Activated T-cell treated with anti-CD3 and anti-CD28 coated beads, Interleukin-2, amount 50 U/mL, for 72 hours (primary cell): ENCODE results near the gene PPP1R3E. TPM values are rescaled to one million over a fixed set of nuclear protein-coding genes. Genes with fewer than 3 reads are reported as not detected.
"Not testable (repeated sequence)": the region's sequence is repeated elsewhere in the genome, so short reads cannot be mapped to it uniquely, and the experiment has no call there.

Experiments used
- ATAC-seq, 2 donors: fragments of 150-1000 bp; cut with Tn5 transposase; replicated peaks in 1 of 2; 2 replicates each; pipeline ENCODE4 v1.10.0; 2021; ENCODE audit warnings: moderate library complexity in 2 of 2, mild to moderate bottlenecking in 1 of 2
- DNase-seq, 2 donors: peaks; one replicate each; pipeline ENCODE4 v3.0.0; 2021 to 2022; ENCODE audit warnings: mixed read lengths in 1 of 2
- H3K27ac Mint-ChIP-seq: one replicate; pipeline ENCODE4 v1.8.0; 2022; ENCODE audit warnings: mild to moderate bottlenecking, moderate library complexity, mixed read lengths
- H3K27me3 Mint-ChIP-seq: one replicate; pipeline ENCODE4 v1.8.0; 2022; ENCODE audit warnings: low read depth, mixed read lengths
- H3K36me3 Mint-ChIP-seq, 2 donors: one replicate each; pipeline ENCODE4 v1.8.0; 2022; ENCODE audit warnings: mixed read lengths in 2 of 2, mild to moderate bottlenecking in 1 of 2; ENCODE audit not compliant: insufficient read depth in 2 of 2
- H3K4me1 Mint-ChIP-seq: one replicate; pipeline ENCODE4 v1.8.0; 2022; ENCODE audit warnings: low read depth, mixed read lengths
- H3K4me3 Mint-ChIP-seq, 2 donors: one replicate each; pipeline ENCODE4 v1.8.0; 2022; ENCODE audit warnings: mild to moderate bottlenecking in 2 of 2, mixed read lengths in 2 of 2, moderate library complexity in 2 of 2
- H3K9me3 Mint-ChIP-seq, 2 donors: one replicate each; pipeline ENCODE4 v1.8.0; 2022; ENCODE audit warnings: mixed read lengths in 2 of 2
- total RNA-seq, 2 donors: library from RNA; stranded (reverse); gene quantifications; one replicate each; pipeline ENCODE4 v1.2.3, GENCODE V29; 2022

The PPP1R3E gene
- total RNA-seq, 2 donors from 2014 or later = 30.2 to 37.4 TPM

- H3K27ac Mint-ChIP-seq = no peak overlapping the region
- ATAC-seq (peak; percentile 75 to 82), DNase-seq (peak; percentile 66 to 70)
- H3K27me3 Mint-ChIP-seq = no peaks in the 10 kb centered on the region
- no peak overlapping the region for H3K4me3 Mint-ChIP-seq
- H3K9me3 Mint-ChIP-seq = no peaks in the 10 kb centered on the region
- peaks cover 4% of the 10 kb centered on the region in 2 donors for H3K36me3 Mint-ChIP-seq
- peaks cover 13% of the 10 kb centered on the region for H3K4me1 Mint-ChIP-seq
Measured at GRCh38 chr14:23327947-23328744, 25.5 kb upstream of the PPP1R3E start.

DNA sequence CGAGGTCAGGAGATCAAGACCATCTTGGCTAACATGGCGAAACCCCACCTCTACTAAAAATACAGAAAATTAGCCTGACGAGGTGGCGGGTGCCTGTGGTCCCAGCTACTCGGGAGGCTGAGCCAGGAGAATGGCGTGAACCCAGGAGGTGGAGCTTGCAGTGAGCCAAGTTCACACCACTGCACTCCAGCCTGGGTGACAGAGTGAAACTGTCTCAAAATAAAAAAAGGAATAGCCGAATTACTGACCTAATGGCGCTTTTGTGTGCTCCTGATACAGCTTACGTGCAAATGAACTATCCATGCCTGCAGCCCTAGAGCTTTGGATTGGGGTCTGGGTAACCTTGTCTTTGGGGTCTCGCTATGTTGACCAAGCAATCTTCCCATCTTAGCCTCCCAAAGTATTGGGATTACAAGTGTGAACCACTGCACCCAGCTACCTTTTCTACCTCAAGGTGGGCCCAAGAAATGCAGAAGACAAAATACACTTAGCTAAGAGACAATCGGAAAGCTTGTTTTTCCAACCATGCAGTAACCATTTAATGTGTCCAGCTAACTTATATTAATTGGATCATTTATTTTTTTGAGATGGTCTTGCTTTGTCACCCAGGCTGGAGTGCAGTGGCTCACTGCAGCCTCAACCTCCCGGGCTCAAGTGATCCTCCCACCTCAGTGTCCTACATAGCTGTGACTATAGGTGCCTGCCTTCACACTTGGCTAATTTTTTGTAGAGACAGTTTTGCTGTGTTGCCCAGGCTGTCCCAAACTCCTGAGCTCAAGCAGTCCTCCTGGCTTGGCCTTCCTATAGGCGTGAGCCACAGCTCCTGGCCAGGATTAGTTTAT lies 24.1 kb upstream of the PPP1R3E start:
- no peaks in the 10 kb centered on the region for H3K27me3 Mint-ChIP-seq
- DNase-seq (no peak), ATAC-seq (no peak)
- H3K27ac Mint-ChIP-seq = no peak overlapping the region
- H3K36me3 Mint-ChIP-seq = peaks cover 9 to 14% of the 10 kb centered on the region in 2 donors
- no peak overlapping the region for H3K4me3 Mint-ChIP-seq
- H3K4me1 Mint-ChIP-seq = peaks cover 22% of the 10 kb centered on the region
- no peaks in the 10 kb centered on the region for H3K9me3 Mint-ChIP-seq

DNA sequence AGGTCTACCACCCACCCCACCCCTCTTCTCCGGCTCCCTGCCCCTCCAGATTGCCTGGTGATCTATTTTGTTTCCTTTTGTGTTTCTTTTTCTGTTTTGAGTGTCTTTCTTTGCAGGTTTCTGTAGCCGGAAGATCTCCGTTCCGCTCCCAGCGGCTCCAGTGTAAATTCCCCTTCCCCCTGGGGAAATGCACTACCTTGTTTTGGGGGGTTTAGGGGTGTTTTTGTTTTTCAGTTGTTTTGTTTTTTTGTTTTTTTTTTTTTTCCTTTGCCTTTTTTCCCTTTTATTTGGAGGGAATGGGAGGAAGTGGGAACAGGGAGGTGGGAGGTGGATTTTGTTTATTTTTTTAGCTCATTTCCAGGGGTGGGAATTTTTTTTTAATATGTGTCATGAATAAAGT lies 23.1 kb upstream of the PPP1R3E start:
- not testable (repeated sequence) for DNase-seq, H3K27ac Mint-ChIP-seq, H3K9me3 Mint-ChIP-seq, H3K27me3 Mint-ChIP-seq, H3K4me3 Mint-ChIP-seq, ATAC-seq
- peaks cover 9 to 14% of the 10 kb centered on the region in 2 donors for H3K36me3 Mint-ChIP-seq
- peaks cover 22% of the 10 kb centered on the region for H3K4me1 Mint-ChIP-seq

DNA sequence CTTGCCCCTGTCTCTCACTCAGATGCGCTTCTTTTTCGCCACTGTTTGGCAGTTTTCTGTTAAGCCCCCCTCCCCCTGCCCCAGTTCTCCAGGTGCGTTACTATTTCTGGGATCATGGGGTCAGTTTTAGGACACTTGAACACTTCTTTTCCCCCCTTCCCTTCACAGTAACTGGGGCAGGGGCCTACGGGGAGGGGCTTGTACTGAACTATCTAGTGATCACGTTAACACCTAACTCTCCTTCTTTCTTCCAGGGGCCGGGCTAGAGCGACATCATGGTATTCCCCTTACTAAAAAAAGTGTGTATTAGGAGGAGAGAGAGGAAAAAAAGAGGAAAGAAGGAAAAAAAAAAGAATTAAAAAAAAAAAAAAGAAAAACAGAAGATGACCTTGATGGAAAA lies 22.3 kb upstream of the PPP1R3E start:
- Mint-ChIP-seq H3K27me3 (no peaks in the 10 kb centered on the region), H3K4me3 (no peak overlapping the region), H3K36me3 (peaks cover 12 to 14% of the 10 kb centered on the region in 2 donors), H3K27ac (no peak overlapping the region), H3K9me3 (no peaks in the 10 kb centered on the region), H3K4me1 (peaks cover 28% of the 10 kb centered on the region)
- DNase-seq (no peak), ATAC-seq (no peak)

GRCh38 chr14:23324455-23324846 lies 21.8 kb upstream of the PPP1R3E start:
- Mint-ChIP-seq H3K27ac (no peak overlapping the region), H3K4me1 (peaks cover 33% of the 10 kb centered on the region), H3K36me3 (peaks cover 12 to 14% of the 10 kb centered on the region in 2 donors), H3K27me3 (no peaks in the 10 kb centered on the region), H3K9me3 (peaks cover 0 to 2% of the 10 kb centered on the region in 2 donors), H3K4me3 (no peak overlapping the region)
- DNase-seq = no peak
- ATAC-seq = no peak

DNA sequence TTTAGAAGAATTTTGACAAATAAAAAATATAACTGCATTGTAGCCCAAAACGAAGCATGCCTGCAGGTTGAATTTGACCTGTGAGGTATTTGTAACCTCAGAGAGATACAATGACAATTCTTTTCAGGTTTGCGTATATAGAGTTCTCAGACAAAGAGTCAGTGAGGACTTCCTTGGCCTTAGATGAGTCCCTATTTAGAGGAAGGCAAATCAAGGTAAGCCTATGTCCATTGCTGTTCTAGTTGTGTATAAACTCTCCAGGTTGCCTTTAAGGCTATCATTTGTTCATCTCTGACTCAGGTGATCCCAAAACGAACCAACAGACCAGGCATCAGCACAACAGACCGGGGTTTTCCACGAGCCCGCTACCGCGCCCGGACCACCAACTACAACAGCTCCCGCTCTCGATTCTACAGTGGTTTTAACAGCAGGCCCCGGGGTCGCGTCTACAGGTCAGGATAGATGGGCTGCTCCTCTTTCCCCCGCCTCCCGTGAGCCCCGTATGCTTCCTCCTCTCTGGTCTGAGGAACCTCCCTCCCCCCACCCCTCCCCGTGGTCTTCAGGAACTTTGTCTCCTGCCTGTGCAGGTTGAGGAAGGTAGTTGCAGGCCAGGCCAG lies 21.3 kb upstream of the PPP1R3E start:
- Mint-ChIP-seq H3K36me3 (peaks cover 12 to 14% of the 10 kb centered on the region in 2 donors), H3K4me3 (no peak overlapping the region), H3K27ac (no peak overlapping the region), H3K27me3 (no peaks in the 10 kb centered on the region), H3K9me3 (peaks cover 0 to 2% of the 10 kb centered on the region in 2 donors), H3K4me1 (peaks cover 34% of the 10 kb centered on the region)
- DNase-seq = no peak
- ATAC-seq = no peak

- H3K27ac Mint-ChIP-seq = peak overlapping the region; percentile 95
- no peak for ATAC-seq
- no peaks in the 10 kb centered on the region for H3K27me3 Mint-ChIP-seq
- peaks cover 27% of the 10 kb centered on the region for H3K4me1 Mint-ChIP-seq
- peaks cover 12 to 14% of the 10 kb centered on the region in 2 donors for H3K36me3 Mint-ChIP-seq
- H3K4me3 Mint-ChIP-seq = peak overlapping the region; percentile 94 to 99
- H3K9me3 Mint-ChIP-seq = peaks cover 0 to 2% of the 10 kb centered on the region in 2 donors
- DNase-seq = no peak
Measured at GRCh38 chr14:23322568-23323517, 20.2 kb upstream of the PPP1R3E start.

DNA sequence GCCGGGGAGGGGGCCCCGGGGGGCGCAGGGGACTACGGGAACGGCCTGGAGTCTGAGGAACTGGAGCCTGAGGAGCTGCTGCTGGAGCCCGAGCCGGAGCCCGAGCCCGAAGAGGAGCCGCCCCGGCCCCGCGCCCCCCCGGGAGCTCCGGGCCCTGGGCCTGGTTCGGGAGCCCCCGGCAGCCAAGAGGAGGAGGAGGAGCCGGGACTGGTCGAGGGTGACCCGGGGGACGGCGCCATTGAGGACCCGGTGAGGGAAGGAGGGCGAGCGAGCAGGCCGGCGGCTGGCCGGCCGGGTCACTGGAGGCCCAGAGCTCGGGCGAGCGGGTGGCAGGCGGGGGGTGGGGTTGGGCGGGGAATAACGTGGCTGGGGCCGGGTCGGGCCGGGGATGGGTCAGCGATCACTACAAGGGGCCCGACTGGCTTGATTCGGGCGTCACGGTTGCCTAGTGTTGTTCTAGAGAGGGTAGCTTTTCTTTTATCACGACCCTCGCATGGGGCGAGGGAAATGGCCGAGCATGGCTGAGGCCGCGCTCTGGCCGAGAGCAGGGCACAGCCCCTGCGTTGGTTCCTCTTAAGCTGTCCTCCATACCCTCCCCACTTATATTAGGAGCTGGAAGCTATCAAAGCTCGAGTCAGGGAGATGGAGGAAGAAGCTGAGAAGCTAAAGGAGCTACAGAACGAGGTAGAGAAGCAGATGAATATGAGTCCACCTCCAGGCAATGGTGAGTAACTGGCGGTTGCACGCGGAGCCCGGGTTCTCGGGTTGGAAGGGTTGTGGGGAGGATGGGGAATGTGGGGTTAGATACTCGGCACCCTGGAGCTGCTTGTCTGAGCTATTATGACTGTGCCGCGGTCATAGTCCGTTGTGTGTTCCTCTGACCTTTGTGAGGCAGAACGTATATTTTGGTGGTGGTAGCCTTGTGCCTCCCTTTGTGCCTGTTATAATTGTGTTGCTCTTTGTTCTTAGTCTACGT lies 19.2 kb upstream of the PPP1R3E start:
- Mint-ChIP-seq H3K4me1 (peaks cover 27% of the 10 kb centered on the region), H3K27me3 (no peaks in the 10 kb centered on the region), H3K27ac (peak overlapping the region; percentile 95), H3K36me3 (peaks cover 12 to 14% of the 10 kb centered on the region in 2 donors), H3K9me3 (peaks cover 0 to 2% of the 10 kb centered on the region in 2 donors), H3K4me3 (peak overlapping the region; percentile 94 to 99)
- peak; percentile 82 to 86 for DNase-seq
- peak; percentile 35 to 36 for ATAC-seq

DNA sequence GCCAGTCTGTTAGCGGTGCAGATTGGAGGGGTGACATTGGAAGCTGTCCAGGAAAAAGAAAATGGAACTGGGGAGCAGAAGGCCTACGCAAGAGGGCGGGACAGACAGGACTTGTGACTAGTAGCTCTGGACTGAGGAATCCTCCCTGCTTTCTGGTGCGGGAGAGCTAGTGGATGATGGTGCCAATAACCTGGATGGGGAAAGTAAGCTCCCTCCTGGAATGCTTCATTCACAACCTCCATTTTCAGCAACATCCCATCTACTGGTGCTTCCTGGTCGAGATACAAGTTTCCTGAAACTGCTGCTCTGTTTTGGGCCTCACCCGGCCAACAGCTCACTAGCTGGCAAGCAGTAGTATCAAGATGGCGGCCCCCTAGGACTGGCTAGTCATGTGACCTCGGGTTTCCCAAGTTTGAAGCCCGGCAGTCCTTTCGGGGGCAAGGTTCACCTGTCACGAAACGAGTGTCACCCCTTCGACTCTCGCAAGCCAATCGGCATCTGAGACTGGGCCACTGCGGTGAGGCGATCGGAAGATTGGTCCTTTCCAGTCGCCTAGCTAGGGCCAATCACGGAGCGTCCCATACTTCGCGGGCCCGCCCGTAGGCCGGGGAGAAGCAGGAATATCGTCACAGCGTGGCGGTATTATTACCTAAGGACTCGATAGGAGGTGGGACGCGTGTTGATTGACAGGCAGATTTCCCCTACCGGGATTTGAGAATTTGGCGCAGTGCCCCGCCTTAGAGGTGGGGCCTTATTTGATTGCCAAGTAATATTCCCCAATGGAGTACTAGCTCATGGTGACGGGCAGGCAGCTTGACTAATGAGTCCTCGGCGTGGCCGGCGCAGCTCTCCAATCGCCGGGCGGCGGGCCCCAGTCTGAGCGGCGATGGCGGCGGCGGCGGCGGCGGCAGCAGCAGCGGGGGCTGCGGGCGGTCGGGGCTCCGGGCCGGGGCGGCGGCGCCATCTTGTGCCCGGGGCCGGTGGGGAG lies 18.2 kb upstream of the PPP1R3E start, which contains the start of gene PABPN1:
Gene PABPN1 (plus strand): TSS at position 874 of the 988 bp plus-strand sequence. CDS start 13 bp downstream, at position 887.
- Mint-ChIP-seq H3K36me3 (peaks cover 11 to 14% of the 10 kb centered on the region in 2 donors), H3K27ac (peak within 1 kb of the TSS; percentile 95), H3K4me3 (peak within 1 kb of the TSS; percentile 94 to 99), H3K4me1 (peaks cover 27% of the 10 kb centered on the region), H3K9me3 (peaks cover 0 to 2% of the 10 kb centered on the region in 2 donors), H3K27me3 (no peaks in the 10 kb centered on the region)
- DNase-seq = peak; percentile 96 to 98
- ATAC-seq = peak; percentile 89

GRCh38 chr14:23319746-23320583 lies 17.3 kb upstream of the PPP1R3E start:
- DNase-seq = no peak
- Mint-ChIP-seq H3K36me3 (peaks cover 9 to 13% of the 10 kb centered on the region in 2 donors), H3K9me3 (peaks cover 0 to 2% of the 10 kb centered on the region in 2 donors), H3K27ac (peak overlapping the region; percentile 94), H3K4me3 (peak overlapping the region; percentile 81 to 90), H3K27me3 (no peaks in the 10 kb centered on the region), H3K4me1 (peaks cover 27% of the 10 kb centered on the region)
- ATAC-seq = no peak
